ENCODE results near the gene DIPK1A.

The DIPK1A gene

DNA sequence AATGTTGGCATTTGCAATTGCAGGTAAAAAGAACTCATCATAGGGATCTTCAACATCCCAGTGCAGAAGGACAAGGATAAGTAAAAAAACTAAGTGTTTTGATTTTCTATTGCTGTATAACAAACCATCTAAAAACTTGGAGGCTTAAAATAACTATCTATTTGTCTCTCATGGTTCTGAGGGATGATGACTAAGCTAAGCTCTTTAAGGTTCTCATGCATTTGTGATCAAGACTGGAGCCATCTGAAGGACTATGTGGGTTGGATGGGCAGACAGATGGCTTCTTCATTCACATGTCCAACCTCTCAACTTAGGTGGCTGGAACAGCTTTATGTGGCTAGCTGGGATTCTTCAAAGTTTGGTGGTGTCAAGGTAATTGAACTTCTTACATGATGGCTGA, 78.0 kb downstream of the DIPK1A start:
- Histone ChIP-seq H4K20me1 (ENCODE audit: insufficient read depth, low read length) (no peaks in the 10 kb centered on the region), H2AFZ (ENCODE audit: low read depth, low read length) (peak overlapping the region; percentile 40), H3K27me3 (ENCODE audit: insufficient read depth, low read length, poor library complexity) (no peaks in the 10 kb centered on the region), H3K4me3 (ENCODE audit: low read depth in 1 of 2, low read length in 2 of 2) (peak overlapping the region in 1 of 2 experiments; percentile 24; a peak in 2 of 4 replicates), H3K4me2 (ENCODE audit: insufficient read depth, low read length) (peak overlapping the region; percentile 56), H3K4me1 (ENCODE audit: insufficient read depth, low read length) (peaks cover 47% of the 10 kb centered on the region), H3K9me3 (ENCODE audit: insufficient read depth, low read length, severe bottlenecking) (no peaks in the 10 kb centered on the region), H3K9ac (ENCODE audit: low read depth, low read length) (peak overlapping the region; percentile 32), H3K79me2 (ENCODE audit: insufficient read depth, low read length) (peaks cover 72% of the 10 kb centered on the region), H3K36me3 (ENCODE audit: insufficient read depth, low read length) (no peaks in the 10 kb centered on the region), H3K27ac (ENCODE audit: low read length) (peak overlapping the region; percentile 71)
- TF ChIP-seq, protein P1, sequence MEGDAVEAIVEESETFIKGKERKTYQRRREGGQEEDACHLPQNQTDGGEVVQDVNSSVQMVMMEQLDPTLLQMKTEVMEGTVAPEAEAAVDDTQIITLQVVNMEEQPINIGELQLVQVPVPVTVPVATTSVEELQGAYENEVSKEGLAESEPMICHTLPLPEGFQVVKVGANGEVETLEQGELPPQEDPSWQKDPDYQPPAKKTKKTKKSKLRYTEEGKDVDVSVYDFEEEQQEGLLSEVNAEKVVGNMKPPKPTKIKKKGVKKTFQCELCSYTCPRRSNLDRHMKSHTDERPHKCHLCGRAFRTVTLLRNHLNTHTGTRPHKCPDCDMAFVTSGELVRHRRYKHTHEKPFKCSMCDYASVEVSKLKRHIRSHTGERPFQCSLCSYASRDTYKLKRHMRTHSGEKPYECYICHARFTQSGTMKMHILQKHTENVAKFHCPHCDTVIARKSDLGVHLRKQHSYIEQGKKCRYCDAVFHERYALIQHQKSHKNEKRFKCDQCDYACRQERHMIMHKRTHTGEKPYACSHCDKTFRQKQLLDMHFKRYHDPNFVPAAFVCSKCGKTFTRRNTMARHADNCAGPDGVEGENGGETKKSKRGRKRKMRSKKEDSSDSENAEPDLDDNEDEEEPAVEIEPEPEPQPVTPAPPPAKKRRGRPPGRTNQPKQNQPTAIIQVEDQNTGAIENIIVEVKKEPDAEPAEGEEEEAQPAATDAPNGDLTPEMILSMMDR (IDR thresholded peaks at IDR 0.05; ENCODE audit: borderline replicate concordance, extremely low read depth, low read length, poor library complexity, severe bottlenecking), result no peak
- no peak for TF ChIP-seq EZH2 (IDR thresholded peaks at IDR 0.05; ENCODE audit: borderline replicate concordance, low read depth, low read length, severe bottlenecking)
- ATAC-seq (ENCODE audit: insufficient read depth, low read depth) (peak; percentile 23; the same call in 2 of the 3 replicates), DNase-seq (no peak)

DNA sequence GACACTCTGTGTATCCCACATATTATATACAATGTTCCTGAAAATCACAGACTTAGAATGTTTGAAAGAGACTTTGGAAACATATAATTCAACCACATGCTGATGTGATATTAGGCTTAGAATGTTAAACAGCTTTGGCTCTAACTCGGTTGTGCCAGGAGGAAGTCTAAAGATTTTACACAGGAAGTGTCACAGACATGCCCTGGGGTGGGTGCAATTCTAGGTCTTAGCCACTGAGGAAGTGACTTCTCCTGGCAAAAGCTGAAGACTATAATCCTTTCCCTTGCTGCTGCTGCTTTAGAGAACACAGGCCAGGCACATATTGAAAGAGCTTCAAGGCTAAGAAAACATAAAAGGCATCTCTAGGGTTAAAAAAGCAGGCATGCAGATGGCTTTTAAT, 78.4 kb downstream of the DIPK1A start:
- ATAC-seq (ENCODE audit: insufficient read depth, low read depth) (peak; percentile 97), DNase-seq (peak; percentile 80)
- Histone ChIP-seq H3K27me3 (ENCODE audit: insufficient read depth, low read length, poor library complexity) (no peaks in the 10 kb centered on the region), H3K9ac (ENCODE audit: low read depth, low read length) (peak overlapping the region; percentile 32), H3K79me2 (ENCODE audit: insufficient read depth, low read length) (peaks cover 68% of the 10 kb centered on the region), H3K4me1 (ENCODE audit: insufficient read depth, low read length) (peaks cover 52% of the 10 kb centered on the region), H4K20me1 (ENCODE audit: insufficient read depth, low read length) (no peaks in the 10 kb centered on the region), H3K4me3 (ENCODE audit: low read depth in 1 of 2, low read length in 2 of 2) (peak overlapping the region in 1 of 2 experiments; percentile 24; a peak in 2 of 4 replicates), H3K27ac (ENCODE audit: low read length) (peak overlapping the region; percentile 71), H2AFZ (ENCODE audit: low read depth, low read length) (peak overlapping the region; percentile 40), H3K36me3 (ENCODE audit: insufficient read depth, low read length) (no peaks in the 10 kb centered on the region), H3K4me2 (ENCODE audit: insufficient read depth, low read length) (peak overlapping the region; percentile 56), H3K9me3 (ENCODE audit: insufficient read depth, low read length, severe bottlenecking) (no peaks in the 10 kb centered on the region)
- TF ChIP-seq, protein P1 (IDR thresholded peaks at IDR 0.05; ENCODE audit: borderline replicate concordance, extremely low read depth, low read length, poor library complexity, severe bottlenecking), result peak; percentile 51
- TF ChIP-seq EZH2 (IDR thresholded peaks at IDR 0.05; ENCODE audit: borderline replicate concordance, low read depth, low read length, severe bottlenecking), result no peak

DNA sequence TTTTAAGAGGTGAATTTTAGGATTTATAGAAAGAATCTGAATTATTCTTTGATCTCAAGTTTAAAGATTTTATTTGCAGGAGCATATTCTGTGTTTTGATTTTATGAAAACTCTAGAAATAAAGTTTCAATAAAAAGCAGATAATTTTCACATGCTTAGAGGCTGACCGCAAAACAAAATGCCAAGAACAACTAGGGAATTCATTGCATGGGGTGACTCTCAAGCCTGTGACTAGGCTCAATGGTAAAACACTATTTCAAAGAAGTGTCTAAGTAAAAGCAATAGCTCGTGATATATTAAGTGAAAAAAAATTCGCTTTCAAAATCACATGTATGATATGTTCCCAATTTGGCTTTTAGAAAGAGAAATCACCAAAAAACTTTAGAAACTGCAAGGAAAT, 79.9 kb downstream of the DIPK1A start:
- Histone ChIP-seq H3K79me2 (ENCODE audit: insufficient read depth, low read length) (peaks cover 63% of the 10 kb centered on the region), H3K36me3 (ENCODE audit: insufficient read depth, low read length) (no peaks in the 10 kb centered on the region), H3K4me2 (ENCODE audit: insufficient read depth, low read length) (no peak overlapping the region), H2AFZ (ENCODE audit: low read depth, low read length) (no peak overlapping the region), H3K27me3 (ENCODE audit: insufficient read depth, low read length, poor library complexity) (no peaks in the 10 kb centered on the region), H3K9ac (ENCODE audit: low read depth, low read length) (no peak overlapping the region), H3K4me1 (ENCODE audit: insufficient read depth, low read length) (peaks cover 66% of the 10 kb centered on the region), H3K4me3 (ENCODE audit: low read depth in 1 of 2, low read length in 2 of 2) (no peak overlapping the region), H4K20me1 (ENCODE audit: insufficient read depth, low read length) (no peaks in the 10 kb centered on the region), H3K27ac (ENCODE audit: low read length) (no peak overlapping the region), H3K9me3 (ENCODE audit: insufficient read depth, low read length, severe bottlenecking) (no peaks in the 10 kb centered on the region)
- ATAC-seq (ENCODE audit: insufficient read depth, low read depth), result no peak
- no peak for TF ChIP-seq EZH2 (IDR thresholded peaks at IDR 0.05; ENCODE audit: borderline replicate concordance, low read depth, low read length, severe bottlenecking)
- TF ChIP-seq, protein P1 (IDR thresholded peaks at IDR 0.05; ENCODE audit: borderline replicate concordance, extremely low read depth, low read length, poor library complexity, severe bottlenecking), result no peak
- DNase-seq, result no peak

Data from DND-41 (cell line).